Stimulated activated CD4-positive, alpha-beta T cell treated with anti-CD3 and anti-CD28 coated beads, Interleukin-1b, Interleukin-23, amount 100 ng/mL, for 4 hours (primary cell): Measurements from ENCODE around the gene SPINT4.
"Not testable (repeated sequence)": the region's sequence is repeated elsewhere in the genome, so short reads cannot be mapped to it uniquely, and the experiment has no call there.

ENCODE experiments used
- DNase-seq, 2 donors: peaks; one replicate each; pipeline ENCODE4 v3.0.0-alpha.2; 2020; ENCODE audit warnings: low read depth in 2 of 2

SPINT4 gene

GRCh38 chr20:45722047-45722446 is at the start of gene SPINT4:
Gene SPINT4 (plus strand): TSS chr20:45722347. CDS start chr20:45722368, 21 bp downstream.
- DNase-seq: no peak

DNA sequence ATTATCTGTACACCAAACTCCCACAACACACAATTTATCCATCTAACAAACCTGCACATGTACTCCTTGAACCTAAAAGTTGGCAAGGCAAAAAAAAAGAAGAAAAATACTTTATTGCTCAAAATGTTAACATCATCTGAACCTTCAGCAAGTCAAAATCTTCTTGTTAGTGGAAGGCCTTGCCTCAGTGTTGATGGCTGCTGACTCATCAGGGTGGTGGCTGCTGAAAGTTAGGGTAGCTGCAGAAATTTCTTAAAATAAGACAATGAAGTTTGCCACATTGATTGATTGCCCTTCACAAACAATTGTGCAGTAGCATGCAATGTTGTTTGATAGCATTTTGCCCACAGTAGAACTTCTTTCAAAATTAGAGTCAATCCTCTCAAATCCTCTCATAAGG is 49.4 kb upstream of the SPINT4 start:
- DNase-seq: no peak

- no peak for DNase-seq
Observed at GRCh38 chr20:45679650-45680049, 42.5 kb upstream of the SPINT4 start.

- no peak for DNase-seq
Observed at GRCh38 chr20:45685896-45686295, 36.3 kb upstream of the SPINT4 start.

GRCh38 chr20:45693346-45693745 is 28.8 kb upstream of the SPINT4 start:
- not testable (repeated sequence) for DNase-seq

DNA sequence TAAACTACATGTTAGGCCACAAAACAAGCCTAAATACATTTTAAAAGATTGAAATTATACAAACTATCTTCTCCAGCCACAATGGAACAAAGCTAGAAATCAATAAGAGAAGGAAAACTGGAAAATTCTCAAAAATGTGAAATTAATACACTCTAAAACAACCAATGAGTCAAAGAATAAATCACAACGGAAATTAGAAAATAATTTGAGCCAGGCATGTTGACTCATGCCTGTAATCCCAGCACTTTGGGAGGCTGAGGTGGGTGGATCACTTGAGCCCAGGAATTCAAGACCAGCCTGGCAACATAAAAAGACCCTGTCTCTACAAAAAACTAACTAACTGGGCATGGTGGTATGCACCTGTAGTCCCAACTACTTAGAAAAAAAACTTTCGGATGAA is 26.7 kb upstream of the SPINT4 start:
- DNase-seq: no peak

DNA sequence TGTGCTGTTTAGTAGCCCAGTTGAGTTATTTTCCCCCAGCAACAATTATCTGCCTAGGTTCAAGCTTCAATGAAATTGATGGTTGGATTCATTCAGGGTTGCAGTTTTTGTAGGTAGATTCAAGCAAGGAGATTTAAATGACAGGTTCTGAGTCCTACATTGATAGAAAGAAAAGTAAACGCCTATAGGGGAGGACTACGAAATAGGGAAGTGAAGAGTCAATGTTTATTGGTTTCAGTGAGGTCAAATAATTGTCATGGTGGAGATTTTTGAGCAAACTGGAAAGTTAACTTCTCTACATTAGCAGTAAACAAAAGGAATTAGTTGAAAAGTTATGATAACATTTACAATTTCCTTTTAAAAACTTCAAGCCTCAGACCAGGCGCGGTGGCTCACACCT is 21.0 kb upstream of the SPINT4 start:
- no peak for DNase-seq

DNA sequence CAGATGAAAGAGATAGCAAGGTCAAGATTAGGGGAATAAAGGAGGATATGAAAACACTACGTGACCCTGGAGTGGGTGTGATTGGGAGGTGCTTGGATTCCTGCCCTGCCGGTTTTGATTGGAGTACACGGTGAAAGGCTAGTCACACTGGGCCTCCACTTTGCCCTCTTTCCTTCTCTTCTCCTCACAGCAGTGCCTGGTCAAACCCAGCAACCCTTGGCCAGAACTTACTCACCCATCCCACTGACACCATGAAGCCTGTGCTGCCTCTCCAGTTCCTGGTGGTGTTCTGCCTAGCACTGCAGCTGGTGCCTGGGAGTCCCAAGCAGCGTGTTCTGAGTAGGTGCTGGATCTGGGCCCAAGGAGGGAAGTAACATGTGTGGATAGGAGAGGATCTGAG is 20.3 kb upstream of the SPINT4 start, which contains the start of gene WFDC13:
Gene WFDC13, plus strand, starts transcription at position 166 of the 400 bp plus-strand sequence. Its CDS starts 86 bp downstream, at position 252.
- DNase-seq: no peak

DNA sequence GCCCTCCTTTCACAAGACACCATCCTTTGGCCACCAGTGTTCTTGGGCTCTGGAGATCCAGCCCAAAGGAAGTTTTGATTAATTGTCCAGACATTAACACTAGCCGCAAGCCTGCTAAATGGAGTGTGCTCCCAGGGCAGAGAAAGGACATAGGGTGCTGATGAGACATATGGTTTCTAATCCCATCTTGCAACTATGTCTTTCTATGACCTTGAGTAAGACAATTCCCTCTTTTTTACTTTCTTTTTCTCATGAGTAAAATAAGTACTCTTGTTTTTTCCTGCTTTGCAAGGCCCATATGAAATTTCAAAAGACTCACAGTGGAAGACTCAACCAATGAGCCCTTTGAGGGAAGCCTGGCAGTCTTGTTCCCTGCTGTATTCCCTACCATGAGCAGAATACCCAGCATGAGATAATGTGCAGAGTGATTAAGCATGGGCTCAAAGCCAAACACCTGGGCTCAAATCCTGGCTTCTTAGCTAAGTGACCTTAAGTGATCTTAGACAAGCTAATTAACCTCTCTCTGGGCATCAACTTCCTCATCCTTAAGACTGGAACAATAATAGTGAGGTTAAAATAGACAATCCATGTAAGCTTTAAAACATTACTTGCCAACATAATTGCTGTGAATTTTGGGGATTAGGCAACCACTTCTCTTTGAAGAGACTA is 17.0 kb upstream of the SPINT4 start, which contains the start of gene WFDC10B:
Gene WFDC10B, minus strand, starts transcription at position 51 of the 669 bp plus-strand sequence. CDS start 19,027 bp downstream, outside the sequence.
- no peak for DNase-seq

DNA sequence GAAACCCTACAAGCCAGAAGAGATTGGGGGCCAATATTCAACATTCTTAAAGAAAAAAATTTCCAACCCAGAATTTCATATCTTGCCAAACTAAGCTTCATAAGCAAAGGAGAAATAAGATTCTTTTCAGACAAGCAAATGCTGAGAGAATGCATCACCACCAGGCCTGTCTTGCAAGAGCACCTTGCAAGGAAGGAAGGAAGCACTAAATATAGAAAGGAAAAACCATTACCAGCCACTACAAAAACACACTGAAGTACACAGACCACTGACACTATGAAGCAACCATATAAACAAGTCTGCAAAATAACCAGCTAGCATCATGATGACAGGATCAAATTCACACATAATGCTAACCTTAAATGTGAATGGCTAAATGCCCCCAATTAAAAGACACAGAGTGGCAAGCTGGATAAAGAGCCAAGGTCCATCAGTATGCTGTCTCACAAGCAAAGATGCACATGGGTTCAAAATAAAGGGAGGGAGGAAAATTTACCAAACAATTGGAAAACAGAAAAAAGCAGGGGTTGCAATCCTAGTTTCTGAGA is 5.9 kb upstream of the SPINT4 start:
- DNase-seq: not testable (repeated sequence)

DNA sequence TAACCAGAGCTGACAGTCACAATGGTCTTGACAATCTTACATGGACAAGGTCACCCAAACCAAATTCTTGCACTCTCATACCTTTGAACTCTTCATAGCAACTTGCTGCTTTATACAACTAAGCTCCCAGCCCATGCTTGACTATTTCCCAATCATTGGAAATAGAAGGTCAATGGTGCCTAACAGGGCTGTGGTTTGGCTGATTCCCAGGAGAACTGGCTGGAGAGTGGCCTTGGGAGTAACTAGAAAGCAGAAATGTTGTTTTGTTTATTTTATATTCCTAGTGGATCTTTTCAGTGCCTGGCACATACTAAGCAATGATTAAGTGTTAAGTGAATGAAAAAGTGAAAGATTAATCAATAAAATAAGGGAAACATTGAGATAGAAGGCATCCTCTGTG is 3.0 kb downstream of the SPINT4 start:
- DNase-seq: no peak

- DNase-seq: no peak
Observed at GRCh38 chr20:45727044-45727443, 4.9 kb downstream of the SPINT4 start.

- no peak for DNase-seq
Observed at GRCh38 chr20:45732199-45732598, 10.1 kb downstream of the SPINT4 start.

GRCh38 chr20:45735552-45735951 is 13.4 kb downstream of the SPINT4 start:
- DNase-seq: no peak

DNA sequence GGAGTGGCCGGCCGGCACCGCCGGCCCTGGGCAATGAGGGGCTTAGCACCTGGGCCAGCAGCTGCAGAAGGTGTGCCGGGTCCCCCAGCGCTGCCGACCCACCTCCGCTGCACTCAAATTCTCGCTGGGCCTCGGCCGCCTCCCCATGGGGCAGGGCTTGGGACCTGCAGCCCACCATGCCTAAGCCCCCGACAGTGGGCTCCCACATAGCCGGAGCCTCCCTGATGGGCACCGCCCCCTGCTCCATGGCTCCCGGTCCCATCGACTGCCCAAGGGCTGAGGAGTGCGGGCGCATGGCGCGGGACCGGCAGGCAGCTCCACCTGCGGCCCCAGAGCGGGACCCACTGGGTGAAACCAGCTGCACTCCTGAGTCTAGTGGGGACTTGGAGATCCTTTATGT is 13.8 kb downstream of the SPINT4 start:
- no peak for DNase-seq

GRCh38 chr20:45742596-45742995 is 20.4 kb downstream of the SPINT4 start:
- DNase-seq: no peak

DNA sequence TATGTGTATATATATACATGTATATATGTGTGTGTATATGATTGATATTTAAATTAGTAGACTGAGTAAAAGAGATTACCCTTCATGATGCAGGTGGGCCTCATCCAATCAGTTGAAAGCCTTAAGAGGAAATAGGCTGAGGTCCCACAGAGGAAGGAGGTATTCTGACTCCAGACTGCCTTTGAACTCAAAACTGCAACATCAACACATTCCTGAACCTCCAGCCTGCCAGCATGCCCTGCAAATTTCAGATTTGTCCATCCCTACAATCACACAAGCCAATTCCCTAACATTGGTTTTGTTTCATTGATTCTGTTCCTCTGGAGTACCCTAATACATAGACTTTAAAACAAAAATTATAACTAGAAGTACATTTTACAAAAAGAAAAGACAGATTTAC is 22.9 kb downstream of the SPINT4 start:
- DNase-seq: no peak

GRCh38 chr20:45751721-45752120 is 29.6 kb downstream of the SPINT4 start:
- DNase-seq: no peak

DNA sequence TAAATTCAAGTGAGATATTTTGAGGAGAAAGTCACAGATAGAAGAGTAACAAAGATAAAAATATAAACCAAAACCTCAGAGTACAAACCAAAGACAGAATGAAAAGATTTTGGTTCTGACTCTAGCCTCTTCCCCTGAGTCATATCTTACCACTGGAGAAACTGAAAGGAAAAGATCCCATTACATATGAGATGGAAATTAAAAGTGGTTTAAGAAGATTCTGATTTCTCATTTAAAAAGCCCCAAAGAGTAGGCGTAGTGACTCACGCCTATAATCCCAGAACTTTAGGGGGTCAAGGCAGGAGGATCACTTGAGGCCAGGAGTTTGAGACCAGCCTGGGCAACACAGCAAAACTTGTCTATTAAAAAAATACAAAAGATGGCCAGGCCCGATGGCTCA is 30.6 kb downstream of the SPINT4 start:
- DNase-seq: no peak

DNA sequence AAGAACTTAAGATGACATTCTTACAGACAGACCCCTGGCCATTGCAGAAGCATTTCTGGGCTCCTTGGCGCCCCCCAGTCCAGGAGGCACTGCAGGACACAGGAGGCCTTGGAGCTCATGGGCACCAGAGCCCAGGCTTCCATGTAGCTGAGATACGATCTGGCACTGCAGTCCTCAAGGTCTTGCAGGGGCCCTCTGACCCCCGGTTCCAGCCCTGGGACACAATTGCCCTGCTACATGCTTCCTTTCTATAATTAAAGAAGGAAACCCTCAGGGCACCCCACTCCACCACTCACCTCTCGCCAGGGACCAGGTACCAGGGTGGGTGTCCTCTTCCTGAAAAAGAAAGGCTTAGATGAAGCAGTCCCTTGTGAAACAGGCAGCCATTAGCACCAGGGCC is 35.9 kb downstream of the SPINT4 start:
- DNase-seq: no peak

- DNase-seq: not testable (repeated sequence)
Observed at GRCh38 chr20:45759921-45760320, 37.8 kb downstream of the SPINT4 start.

- DNase-seq: not testable (repeated sequence)
Observed at GRCh38 chr20:45761966-45762365, 39.8 kb downstream of the SPINT4 start.

DNA sequence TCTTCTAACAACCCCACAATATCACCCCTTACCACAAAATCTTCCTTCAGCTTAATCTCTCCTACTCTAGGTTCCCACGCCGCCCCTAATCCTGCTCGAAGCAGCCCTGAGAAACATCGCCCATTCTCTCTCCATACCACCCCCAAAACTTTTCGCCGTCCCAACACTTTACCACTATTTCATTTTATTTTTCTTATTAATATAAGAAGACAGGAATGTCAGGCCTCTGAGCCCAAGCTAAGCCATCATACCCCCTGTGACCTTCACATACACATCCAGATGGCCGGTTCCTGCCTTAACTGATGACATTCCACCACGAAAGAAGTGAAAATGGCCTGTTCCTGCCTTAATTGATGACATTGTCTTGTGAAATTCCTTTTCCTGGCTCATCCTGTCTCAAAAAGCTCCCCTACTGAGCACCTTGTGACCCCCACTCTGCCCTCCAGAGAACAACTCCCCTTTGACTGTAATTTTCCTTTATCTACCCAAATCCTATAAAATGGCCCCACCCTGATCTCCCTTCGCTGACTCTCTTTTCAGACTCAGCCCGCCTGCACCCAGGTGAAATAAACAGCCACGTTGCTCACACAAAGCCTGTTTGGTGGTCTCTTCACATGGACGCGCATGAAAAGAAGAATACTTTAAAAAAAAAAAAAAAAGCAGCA is 42.6 kb downstream of the SPINT4 start:
- DNase-seq: not testable (repeated sequence)
